Measurements from ENCODE around the gene SEZ6.

- TF ChIP-seq, protein P1, sequence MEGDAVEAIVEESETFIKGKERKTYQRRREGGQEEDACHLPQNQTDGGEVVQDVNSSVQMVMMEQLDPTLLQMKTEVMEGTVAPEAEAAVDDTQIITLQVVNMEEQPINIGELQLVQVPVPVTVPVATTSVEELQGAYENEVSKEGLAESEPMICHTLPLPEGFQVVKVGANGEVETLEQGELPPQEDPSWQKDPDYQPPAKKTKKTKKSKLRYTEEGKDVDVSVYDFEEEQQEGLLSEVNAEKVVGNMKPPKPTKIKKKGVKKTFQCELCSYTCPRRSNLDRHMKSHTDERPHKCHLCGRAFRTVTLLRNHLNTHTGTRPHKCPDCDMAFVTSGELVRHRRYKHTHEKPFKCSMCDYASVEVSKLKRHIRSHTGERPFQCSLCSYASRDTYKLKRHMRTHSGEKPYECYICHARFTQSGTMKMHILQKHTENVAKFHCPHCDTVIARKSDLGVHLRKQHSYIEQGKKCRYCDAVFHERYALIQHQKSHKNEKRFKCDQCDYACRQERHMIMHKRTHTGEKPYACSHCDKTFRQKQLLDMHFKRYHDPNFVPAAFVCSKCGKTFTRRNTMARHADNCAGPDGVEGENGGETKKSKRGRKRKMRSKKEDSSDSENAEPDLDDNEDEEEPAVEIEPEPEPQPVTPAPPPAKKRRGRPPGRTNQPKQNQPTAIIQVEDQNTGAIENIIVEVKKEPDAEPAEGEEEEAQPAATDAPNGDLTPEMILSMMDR (conservative IDR thresholded peaks at IDR 0.05) = no peak
- no peak for TF ChIP-seq EZH2 (IDR thresholded peaks at IDR 0.05; ENCODE audit: low read depth)
These were observed 35.0 kb downstream of the SEZ6 start for GRCh38 chr17:28970879-28971278.

All from PC-9 (cell line).